ENCODE measurements around the gene RNF138.
A peak's percentile ranks its signal among the peaks of the same experiment; 100 is the strongest.
"Not testable (repeated sequence)": the region's sequence is repeated elsewhere in the genome, so short reads cannot be mapped to it uniquely, and the experiment has no call there.

RNF138 gene

DNA sequence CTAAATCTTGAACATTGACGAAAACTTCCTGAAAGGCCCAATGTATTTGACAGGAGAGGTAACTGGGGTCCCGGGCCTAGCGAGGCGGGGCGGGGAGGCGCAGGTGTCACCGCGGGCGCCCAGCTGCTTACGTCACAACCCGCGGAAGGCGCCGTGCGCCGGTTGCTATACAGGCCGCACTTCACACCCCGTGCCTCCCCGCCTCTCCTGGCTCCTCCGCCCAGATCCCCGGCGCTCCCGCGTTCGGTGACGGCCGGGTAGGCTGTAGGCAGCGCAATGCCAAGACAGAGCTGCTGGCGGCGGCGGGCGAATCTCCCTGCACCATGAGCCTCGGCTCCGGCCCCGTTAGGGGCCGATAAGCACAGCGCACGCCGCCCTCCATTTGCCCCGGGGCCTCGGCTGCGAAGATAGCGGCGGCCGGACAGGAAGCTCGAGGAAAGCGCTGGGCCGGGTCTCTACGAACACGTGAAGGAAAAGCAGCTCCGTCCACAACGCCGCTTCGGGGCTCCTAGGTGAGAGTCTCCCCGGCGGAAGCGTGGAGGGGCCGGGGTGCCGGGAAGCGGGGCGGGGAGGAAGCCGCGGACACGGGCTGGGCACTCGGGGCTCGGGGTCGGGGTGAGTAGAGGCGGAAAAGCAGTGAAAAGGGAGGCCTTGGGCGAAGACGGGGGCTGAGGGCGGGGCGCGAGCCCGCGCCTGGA is at the start of gene RNF138:
Gene RNF138, plus strand, starts transcription at position 151 of the 698 bp plus-strand sequence. CDS start 903 bp downstream, outside the sequence.
- FAIRE-seq (no peak), DNase-seq (ENCODE audit: low spot score) (peak; percentile 80)

- FAIRE-seq, result no peak
Measured at GRCh38 chr18:32042337-32042736, 49.3 kb upstream of the RNF138 start.

DNA sequence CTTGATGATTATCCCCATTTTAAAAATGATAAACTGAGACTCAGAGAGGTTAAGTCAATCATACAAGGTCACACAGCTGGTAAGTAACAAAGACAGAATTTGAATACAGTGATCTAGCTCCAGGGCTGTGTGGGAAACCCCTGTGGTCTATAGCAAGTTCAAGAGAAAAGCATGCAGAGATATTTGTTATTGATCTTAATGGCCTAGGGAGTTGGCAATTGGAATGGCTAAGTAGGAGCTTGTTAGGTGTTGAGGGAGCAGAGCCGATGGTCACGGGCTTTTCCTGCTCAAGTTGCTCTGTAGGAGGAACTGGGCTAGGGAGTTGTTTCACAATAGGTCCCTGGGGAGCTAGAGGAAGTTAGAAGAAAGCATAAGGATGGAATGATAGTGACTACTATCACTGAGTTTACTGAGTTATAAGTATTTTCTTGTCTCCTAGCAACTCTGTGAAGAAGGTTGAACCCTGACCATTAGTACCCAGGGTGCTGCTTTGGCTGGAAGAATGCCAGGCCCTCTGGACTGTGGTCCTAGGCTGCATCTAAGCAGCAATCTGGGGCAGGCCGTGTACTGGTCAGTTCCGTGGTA is 43.1 kb upstream of the RNF138 start:
- no peak for DNase-seq (ENCODE audit: low spot score)

More at GRCh38 chr18:32042337-32042736, 49.3 kb upstream of the RNF138 start:
- DNase-seq (ENCODE audit: low spot score), result no peak

DNA sequence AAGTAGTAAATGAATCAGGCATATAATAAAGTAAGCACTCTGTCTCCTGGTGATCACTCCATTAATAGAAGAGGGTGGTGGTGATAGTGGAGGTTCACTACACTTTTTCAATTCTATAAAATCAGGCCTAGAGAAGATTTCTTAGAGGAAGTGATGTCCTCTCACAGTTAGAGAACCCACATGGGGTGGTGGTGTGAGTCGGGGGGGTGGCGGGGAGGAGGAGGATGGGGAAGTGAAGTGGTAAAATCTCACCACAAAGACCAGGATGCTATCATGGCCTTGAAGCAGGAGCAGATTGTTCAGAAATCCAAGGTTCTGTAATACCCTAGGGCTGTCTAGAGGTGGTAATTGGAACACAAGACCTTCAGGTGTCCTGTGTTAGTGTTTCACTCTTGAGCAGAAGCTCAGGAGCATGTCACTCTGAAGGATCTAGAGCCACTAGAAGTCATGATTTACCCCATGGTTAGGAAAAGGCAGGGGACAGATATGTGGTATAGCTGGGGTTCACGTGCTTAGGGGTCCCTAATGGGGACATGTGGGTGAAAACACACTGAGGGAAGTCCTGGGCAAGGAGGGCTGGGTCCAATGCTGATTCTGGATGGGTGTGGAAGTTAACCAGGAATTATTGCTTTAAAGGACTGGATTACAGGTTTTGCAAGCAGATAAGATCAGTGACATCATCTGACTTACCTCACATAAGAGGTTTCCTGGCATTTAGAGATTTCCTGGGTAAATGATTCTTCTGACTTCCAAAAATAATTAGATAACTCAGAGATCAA is 42.1 kb upstream of the RNF138 start:
- DNase-seq (ENCODE audit: low spot score) (no peak), FAIRE-seq (no peak)

More for the DNA sequence above, 43.1 kb upstream of the RNF138 start:
- no peak for FAIRE-seq

DNA sequence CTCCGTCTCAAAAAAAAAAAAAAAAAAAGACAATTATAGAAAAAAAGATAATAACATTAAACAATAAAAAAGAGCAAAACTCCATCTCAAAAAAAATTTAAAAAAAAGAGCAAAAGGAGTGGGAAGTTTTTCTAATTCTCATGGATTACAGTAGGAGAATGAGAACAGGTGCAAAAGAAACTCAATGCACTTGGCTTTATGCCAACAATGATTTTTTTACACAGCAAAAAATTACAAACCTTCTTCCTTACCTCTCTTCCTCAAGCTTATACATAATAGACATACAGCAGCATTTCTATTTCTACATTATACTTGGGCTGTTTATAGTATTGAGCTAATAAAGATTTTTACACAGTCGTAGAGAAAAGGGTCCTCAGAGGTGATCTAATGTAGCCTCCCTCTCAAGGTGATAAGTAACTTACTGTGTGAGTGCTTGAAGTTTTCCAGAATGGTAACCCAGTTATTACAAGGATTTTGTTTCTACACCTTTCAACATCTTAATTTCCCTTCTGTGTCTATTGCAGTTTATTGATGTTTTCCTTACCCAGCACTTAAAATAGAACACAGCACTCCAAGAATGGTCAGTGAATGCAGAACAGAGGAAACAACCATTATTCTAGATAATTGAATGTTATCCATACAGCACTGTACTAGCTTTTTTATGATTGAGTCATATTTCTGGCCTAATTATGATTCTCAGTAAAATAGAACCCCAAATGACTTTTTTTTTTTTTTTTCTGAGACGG is 34.9 kb upstream of the RNF138 start:
- no peak for DNase-seq (ENCODE audit: low spot score)
- FAIRE-seq, result no peak

DNA sequence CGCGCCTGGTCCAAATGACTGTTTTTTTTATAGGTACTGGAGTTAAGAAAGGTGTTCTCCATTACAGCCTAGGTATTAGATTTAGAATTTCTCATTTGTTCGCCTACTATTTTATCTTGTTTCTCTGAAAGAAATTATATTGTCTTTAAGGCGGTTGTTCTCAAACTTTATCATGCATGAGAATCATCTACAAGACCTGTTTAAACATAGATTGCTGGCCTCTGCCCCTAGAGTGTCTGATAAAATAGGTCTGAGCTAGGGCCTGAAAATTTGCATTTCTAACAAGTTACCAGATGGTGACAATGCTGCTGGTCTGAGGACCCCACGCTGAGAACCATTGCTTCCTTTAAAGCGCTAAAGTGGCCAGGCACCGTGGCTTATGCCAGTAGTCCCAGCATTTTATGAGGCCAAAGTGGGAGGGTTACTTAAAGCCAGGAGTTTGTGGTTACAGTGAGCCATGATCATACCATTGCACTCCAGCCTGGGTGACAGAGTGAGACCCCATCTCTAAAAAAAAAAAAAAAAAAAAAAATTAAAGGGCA is 34.0 kb upstream of the RNF138 start:
- DNase-seq (ENCODE audit: low spot score) (no peak), FAIRE-seq (no peak)

DNA sequence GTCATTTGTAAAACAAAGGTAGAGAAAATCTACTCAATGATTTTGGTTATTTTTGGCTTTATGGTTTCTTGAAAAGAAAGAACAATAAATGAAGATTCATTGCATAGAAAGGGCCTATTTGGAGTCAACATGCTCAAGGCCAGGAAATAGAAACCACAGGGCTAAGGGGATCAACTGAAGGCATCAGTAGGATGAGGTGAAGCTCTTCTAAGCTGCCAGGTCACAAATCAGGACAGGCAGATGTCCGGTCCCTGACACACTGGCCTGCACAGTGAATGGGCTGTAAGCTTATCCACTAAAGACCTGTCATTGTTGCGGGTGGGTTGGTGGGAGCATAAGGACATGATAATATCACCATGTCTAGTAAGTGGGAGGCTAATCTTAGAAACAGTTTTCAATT is 31.6 kb upstream of the RNF138 start:
- DNase-seq (ENCODE audit: low spot score) (no peak), FAIRE-seq (no peak)

- FAIRE-seq (no peak), DNase-seq (ENCODE audit: low spot score) (no peak)
Measured at GRCh38 chr18:32067375-32068167, 24.1 kb upstream of the RNF138 start.

GRCh38 chr18:32072321-32072720 is 19.4 kb upstream of the RNF138 start:
- peak; percentile 13 for DNase-seq (ENCODE audit: low spot score)
- FAIRE-seq, result no peak

DNA sequence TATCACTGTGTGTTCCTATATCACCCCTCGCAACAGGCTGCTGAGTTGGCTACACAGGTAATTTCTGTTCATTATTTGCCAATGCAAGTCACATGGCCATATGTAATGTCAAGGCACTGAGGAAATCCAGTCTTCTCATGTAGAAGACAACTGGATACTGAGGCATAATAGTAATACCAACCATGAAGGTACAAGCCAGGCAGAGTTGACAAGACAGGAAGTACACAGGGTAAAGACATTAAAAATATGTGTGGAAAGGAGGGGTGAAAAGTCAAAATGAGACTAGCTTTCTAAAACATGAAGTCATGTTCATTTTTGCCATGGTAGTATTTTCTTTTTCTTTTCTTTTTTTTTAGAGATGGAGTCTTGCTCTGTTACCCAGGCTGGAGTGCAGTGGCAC is 17.5 kb upstream of the RNF138 start:
- DNase-seq (ENCODE audit: low spot score) (no peak), FAIRE-seq (no peak)

- FAIRE-seq (no peak), DNase-seq (ENCODE audit: low spot score) (no peak)
Measured at GRCh38 chr18:32078845-32079244, 12.8 kb upstream of the RNF138 start.

DNA sequence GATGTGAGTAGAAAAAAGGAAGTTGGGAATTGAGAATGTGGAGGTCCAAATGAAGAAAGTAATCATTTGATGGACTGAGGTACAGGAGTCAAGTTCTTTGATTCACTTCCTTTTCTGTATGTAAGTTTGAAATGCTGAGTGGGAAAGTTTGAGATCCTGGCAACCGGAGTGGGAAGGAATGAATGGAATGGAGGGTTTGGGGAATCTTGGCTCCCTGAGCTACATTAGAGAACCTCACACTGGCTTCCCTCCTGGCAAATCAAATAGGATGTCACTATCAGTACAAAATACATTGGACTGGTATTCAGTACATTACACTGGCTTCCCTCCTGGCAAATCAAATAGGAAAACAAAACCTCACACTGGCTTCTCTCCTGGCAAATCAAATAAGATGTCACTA is 9.8 kb upstream of the RNF138 start:
- DNase-seq (ENCODE audit: low spot score) (no peak), FAIRE-seq (no peak)

GRCh38 chr18:32083781-32084180 is 7.9 kb upstream of the RNF138 start:
- no peak for DNase-seq (ENCODE audit: low spot score)
- no peak for FAIRE-seq

GRCh38 chr18:32086881-32087280 is 4.8 kb upstream of the RNF138 start:
- no peak for FAIRE-seq
- DNase-seq (ENCODE audit: low spot score), result no peak

DNA sequence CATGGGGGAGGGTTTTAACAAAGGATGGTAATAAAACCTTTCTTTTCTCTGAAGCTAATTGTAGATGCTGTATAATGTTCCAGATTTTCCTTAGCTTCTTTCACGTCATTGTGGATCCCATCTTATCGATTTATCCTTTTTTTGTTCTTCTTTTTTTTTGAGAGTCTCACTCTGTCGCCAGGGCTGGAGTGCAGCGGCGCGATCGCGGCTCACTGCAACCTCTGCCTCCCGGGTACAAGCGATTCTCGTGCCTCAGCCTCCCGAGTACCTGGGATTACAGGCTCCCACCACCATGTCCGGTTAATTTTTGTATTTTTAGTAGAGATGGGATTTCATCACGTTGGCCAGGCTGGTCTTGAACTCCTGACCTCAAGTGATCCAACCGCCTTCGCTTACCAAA is 843 bp upstream of the RNF138 start:
- FAIRE-seq; DNase-seq (ENCODE audit: low spot score): not testable (repeated sequence)

- no peak for DNase-seq (ENCODE audit: low spot score)
- no peak for FAIRE-seq
Measured at GRCh38 chr18:32091325-32091723, 350 bp upstream of the RNF138 start.

GRCh38 chr18:32092422-32093101 is 888 bp downstream of the RNF138 start:
- peak; percentile 96 for DNase-seq (ENCODE audit: low spot score)
- FAIRE-seq, result peak; percentile 35

DNA sequence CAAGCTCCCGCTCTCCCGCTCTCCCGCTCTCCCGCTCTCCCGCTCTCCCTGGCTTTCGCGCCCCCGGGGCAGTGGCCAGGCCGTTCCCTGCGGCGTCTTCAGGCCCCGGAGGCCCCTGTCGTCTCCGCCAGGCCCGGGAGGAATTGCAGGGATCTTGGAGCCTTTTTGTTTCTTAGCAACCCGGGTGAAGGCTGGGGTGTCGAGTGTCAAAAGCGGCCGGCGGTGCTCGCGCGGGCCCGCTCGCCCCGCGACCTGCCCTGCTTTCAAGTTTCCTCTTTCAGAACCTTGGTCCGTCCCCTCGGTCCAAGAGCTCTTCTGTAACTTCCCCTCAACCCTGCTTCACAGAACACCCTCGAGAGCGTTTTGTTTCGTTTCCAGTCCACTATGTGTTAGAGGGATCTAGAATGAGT is 1.4 kb downstream of the RNF138 start:
- FAIRE-seq, result no peak

DNA sequence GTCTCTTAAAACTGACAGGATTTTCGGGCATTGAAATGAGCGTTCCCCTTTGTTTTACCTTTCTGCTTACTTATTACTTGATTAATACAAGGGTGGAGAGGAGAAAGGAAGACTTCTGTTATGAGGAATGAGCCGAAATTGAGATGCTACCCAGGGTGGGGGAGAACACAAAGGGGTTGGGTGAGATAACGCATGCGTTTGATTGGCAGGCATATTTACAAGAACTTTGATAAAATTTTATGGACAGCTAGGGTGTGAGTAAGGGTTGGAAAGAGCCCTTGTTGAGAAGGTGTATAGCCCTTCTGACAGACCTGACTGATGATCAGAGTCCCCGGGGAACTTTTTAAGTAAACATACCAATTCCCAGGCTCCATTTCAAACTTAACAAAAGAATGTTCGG is 1.8 kb downstream of the RNF138 start:
- FAIRE-seq (no peak), DNase-seq (ENCODE audit: low spot score) (no peak)

More for the DNA sequence above, 1.4 kb downstream of the RNF138 start:
- peak; percentile 33 for DNase-seq (ENCODE audit: low spot score)
